OCI-LY7 (cell line): Measurements from ENCODE around the gene RIMBP2.

Experiments
- EZH2phosphoT487 ChIP-seq: fragments of 200-600 bp; sonication (generic); IDR thresholded peaks from 2 replicates; pipeline ENCODE4 v1.6.1; 2018; ENCODE audit warnings: low read depth, borderline replicate concordance, mild to moderate bottlenecking, mixed run types, antibody characterized with exemption, low read length, moderate library complexity, mixed read lengths
- TF ChIP-seq, protein P1 (sequence below): fragments of 200-600 bp; sonication (generic); conservative IDR thresholded peaks from 2 replicates; pipeline ENCODE4 v1.5.1; 2014; ENCODE audit warnings: mild to moderate bottlenecking, antibody characterized with exemption, low read length, moderate library complexity, mixed read lengths

DNA sequence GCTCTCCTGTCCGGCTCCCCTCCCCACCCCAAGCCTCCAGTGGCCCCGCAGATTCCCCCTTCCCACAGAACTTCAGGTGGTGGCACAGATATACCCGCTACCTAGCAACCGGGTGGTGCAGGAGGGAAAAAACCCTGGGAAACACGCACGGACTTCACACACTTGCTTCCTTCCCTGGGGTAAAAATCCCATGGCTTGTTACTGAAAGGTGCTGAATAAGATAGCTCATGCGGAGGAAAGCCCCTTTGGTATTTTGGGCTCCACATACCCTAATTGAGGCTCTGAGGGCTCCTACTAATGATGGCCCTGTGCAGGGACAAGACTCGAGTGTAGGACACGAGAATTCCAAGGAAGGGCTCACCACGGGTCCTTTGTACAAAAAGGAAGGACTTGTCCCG is 869 bp upstream of the RIMBP2 start:
- TF ChIP-seq, protein P1, sequence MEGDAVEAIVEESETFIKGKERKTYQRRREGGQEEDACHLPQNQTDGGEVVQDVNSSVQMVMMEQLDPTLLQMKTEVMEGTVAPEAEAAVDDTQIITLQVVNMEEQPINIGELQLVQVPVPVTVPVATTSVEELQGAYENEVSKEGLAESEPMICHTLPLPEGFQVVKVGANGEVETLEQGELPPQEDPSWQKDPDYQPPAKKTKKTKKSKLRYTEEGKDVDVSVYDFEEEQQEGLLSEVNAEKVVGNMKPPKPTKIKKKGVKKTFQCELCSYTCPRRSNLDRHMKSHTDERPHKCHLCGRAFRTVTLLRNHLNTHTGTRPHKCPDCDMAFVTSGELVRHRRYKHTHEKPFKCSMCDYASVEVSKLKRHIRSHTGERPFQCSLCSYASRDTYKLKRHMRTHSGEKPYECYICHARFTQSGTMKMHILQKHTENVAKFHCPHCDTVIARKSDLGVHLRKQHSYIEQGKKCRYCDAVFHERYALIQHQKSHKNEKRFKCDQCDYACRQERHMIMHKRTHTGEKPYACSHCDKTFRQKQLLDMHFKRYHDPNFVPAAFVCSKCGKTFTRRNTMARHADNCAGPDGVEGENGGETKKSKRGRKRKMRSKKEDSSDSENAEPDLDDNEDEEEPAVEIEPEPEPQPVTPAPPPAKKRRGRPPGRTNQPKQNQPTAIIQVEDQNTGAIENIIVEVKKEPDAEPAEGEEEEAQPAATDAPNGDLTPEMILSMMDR: no peak
- TF ChIP-seq EZH2phosphoT487: no peak
